SK-N-SH (cell line): ENCODE results near the gene DEFB131B.
"Not testable (repeated sequence)": the region's sequence is repeated elsewhere in the genome, so short reads cannot be mapped to it uniquely, and the experiment has no call there.

Experiments
- EP300 ChIP-seq, 2 experiments: IDR thresholded peaks; 2 replicates each; pipeline versions ENCODE4 v1.4.0 to v1.6.1; 2012; ENCODE audit warnings: borderline replicate concordance in 1 of 2, low read depth in 1 of 2, low read length in 1 of 2
- EZH2phosphoT487 ChIP-seq: fragments of 200-600 bp; sonication (generic); IDR thresholded peaks from 2 replicates; pipeline ENCODE4 v1.6.1; 2017; ENCODE audit warnings: low read depth, mixed run types, mild to moderate bottlenecking, antibody characterized with exemption, moderate library complexity, borderline replicate concordance
- NRF1 ChIP-seq: IDR thresholded peaks from 2 replicates; pipeline ENCODE4 v1.6.1; 2012; ENCODE audit warnings: low read depth, mild to moderate bottlenecking, low read length
- POLR2AphosphoS5 ChIP-seq: IDR thresholded peaks from 2 replicates; pipeline ENCODE4 v1.6.1; 2012; ENCODE audit warnings: low read depth, low read length
- RXRA ChIP-seq: IDR thresholded peaks from 2 replicates; pipeline ENCODE4 v1.4.0; 2012; ENCODE audit warnings: low read depth, mild to moderate bottlenecking, borderline replicate concordance
- SIN3A ChIP-seq: IDR thresholded peaks from 2 replicates; pipeline ENCODE4 v1.6.1; 2012; ENCODE audit warnings: low read depth, mild to moderate bottlenecking, low read length, moderate library complexity, borderline replicate concordance
- TAF1 ChIP-seq: IDR thresholded peaks from 2 replicates; pipeline ENCODE4 v1.6.1; 2012; ENCODE audit warnings: low read depth, mild to moderate bottlenecking, low read length, moderate library complexity, borderline replicate concordance
- TEAD4 ChIP-seq: IDR thresholded peaks from 2 replicates; pipeline ENCODE4 v1.4.0; 2012; ENCODE audit warnings: mild to moderate bottlenecking, borderline replicate concordance; ENCODE audit not compliant: insufficient read depth
- YY1 ChIP-seq: IDR thresholded peaks from 2 replicates; pipeline ENCODE4 v1.4.0; 2012; ENCODE audit warnings: low read depth, mild to moderate bottlenecking
- TF ChIP-seq, protein P1 (sequence below): fragments of 200-600 bp; sonication (generic); IDR thresholded peaks from 2 replicates; pipeline ENCODE4 v1.6.1; 2017; ENCODE audit warnings: antibody characterized with exemption, mild to moderate bottlenecking, moderate library complexity
- TF ChIP-seq, protein P2 (sequence below): IDR thresholded peaks from 2 replicates; pipeline ENCODE4 v1.6.1; 2012; ENCODE audit warnings: mild to moderate bottlenecking, low read depth, low read length, moderate library complexity

DNA sequence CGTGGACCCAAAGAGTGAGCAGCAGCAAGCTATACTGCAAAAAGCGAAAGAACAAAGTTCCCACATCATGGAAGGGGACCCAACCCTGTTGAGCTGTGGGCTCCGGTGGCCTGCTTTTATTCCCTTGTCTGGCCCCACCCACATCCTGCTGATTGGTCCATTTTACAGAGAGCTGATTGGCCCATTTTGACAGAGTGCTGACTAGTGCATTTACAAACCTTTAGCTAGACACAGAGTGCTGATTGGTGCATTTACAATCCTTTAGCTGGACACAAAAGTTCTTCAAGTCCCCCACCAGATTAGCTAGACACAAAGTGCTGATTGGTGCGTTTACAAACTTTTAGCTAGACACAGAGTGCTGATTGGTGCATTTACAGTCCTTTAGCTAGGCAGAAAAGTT lies 34.9 kb upstream of the DEFB131B start:
- TF ChIP-seq, protein P1, sequence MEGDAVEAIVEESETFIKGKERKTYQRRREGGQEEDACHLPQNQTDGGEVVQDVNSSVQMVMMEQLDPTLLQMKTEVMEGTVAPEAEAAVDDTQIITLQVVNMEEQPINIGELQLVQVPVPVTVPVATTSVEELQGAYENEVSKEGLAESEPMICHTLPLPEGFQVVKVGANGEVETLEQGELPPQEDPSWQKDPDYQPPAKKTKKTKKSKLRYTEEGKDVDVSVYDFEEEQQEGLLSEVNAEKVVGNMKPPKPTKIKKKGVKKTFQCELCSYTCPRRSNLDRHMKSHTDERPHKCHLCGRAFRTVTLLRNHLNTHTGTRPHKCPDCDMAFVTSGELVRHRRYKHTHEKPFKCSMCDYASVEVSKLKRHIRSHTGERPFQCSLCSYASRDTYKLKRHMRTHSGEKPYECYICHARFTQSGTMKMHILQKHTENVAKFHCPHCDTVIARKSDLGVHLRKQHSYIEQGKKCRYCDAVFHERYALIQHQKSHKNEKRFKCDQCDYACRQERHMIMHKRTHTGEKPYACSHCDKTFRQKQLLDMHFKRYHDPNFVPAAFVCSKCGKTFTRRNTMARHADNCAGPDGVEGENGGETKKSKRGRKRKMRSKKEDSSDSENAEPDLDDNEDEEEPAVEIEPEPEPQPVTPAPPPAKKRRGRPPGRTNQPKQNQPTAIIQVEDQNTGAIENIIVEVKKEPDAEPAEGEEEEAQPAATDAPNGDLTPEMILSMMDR = not testable (repeated sequence)
- not testable (repeated sequence) for TF ChIP-seq YY1; TAF1; TEAD4; NRF1; POLR2AphosphoS5; RXRA; EZH2phosphoT487; EP300 (IDR thresholded peaks at IDR 0.05; ENCODE audit: borderline replicate concordance in 1 of 2, low read depth in 1 of 2, low read length in 1 of 2); SIN3A
- TF ChIP-seq, protein P2, sequence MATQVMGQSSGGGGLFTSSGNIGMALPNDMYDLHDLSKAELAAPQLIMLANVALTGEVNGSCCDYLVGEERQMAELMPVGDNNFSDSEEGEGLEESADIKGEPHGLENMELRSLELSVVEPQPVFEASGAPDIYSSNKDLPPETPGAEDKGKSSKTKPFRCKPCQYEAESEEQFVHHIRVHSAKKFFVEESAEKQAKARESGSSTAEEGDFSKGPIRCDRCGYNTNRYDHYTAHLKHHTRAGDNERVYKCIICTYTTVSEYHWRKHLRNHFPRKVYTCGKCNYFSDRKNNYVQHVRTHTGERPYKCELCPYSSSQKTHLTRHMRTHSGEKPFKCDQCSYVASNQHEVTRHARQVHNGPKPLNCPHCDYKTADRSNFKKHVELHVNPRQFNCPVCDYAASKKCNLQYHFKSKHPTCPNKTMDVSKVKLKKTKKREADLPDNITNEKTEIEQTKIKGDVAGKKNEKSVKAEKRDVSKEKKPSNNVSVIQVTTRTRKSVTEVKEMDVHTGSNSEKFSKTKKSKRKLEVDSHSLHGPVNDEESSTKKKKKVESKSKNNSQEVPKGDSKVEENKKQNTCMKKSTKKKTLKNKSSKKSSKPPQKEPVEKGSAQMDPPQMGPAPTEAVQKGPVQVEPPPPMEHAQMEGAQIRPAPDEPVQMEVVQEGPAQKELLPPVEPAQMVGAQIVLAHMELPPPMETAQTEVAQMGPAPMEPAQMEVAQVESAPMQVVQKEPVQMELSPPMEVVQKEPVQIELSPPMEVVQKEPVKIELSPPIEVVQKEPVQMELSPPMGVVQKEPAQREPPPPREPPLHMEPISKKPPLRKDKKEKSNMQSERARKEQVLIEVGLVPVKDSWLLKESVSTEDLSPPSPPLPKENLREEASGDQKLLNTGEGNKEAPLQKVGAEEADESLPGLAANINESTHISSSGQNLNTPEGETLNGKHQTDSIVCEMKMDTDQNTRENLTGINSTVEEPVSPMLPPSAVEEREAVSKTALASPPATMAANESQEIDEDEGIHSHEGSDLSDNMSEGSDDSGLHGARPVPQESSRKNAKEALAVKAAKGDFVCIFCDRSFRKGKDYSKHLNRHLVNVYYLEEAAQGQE = not testable (repeated sequence)
